HG02571 (cell line): ENCODE results near the gene NSMCE4A.
"Not testable (repeated sequence)": the region's sequence is repeated elsewhere in the genome, so short reads cannot be mapped to it uniquely, and the experiment has no call there.

Source experiments
- ATAC-seq: cut with Tn5 transposase; IDR thresholded peaks from one replicate; pipeline ENCODE4 v1.9.1; 2021; ENCODE audit warnings: mild to moderate bottlenecking, moderate library complexity; ENCODE audit not compliant: unreplicated experiment

Gene NSMCE4A

DNA sequence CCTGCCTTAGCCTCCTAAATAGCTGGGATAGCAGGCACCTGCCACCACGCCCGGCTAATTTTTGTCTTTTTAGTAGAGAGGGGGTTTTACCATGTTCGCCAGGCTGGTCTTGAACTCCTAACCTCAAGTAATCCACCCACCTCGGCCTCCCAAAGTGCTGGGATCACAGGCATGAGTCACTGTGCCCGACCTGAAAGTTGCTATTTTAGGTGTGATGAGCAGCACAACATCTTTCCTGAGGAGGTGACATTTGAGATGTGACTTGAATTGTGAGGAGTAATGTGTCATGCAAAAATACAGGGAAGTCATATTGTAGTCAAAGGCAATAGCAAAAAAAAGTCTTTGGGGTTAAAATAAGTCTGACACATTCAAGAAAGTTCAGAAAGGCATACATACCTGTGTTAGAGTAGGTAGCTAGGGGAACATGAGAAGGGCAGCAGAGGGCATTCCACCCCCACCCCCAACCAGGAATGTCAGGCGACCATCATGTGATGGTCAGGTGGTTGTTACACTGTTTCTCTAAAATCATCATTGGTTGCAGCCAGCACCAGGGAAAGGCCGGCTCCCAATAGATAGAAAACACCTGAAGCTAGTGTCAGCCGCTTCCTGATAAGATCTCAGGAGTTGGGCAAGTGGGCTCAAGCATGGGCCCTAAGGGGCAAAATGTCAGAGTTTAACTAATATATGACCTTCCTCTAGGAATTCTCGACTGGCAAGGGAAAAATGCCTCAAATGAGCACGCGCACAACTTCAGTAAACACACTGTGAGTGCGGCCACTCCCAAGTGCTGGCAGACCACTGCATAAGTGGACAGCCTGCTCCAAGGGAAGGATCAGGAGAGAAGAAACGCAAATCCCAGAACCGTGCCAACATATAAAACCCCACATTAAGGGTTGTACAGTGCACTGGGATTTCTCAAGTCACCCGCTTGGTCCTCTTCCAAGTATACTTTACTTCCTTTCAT is 13.6 kb upstream of the NSMCE4A start, which contains the start of gene TACC2:
TSS of gene TACC2 (plus strand) at position 803 of the 964 bp plus-strand sequence. CDS start 32,819 bp downstream, outside the sequence.
- no peak for ATAC-seq

DNA sequence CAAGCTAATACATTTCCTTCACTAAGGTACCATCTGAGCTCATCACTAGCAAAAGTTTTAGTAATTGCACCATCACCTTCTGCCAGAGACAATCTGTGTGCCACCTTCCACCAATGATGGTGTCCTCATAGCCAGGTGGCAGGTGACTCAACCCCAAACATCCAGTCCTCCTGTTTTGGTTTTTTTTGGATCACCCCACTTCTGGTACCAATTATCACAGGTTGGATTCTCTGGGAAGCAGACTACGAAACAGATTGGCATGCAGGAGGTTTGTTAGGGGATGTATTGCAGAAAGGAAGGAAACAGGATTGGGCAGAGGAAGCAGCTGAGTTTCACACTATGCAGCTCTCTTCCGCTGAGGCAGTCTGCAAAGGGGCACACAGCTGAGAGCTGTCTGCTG is 9.4 kb upstream of the NSMCE4A start:
- no peak for ATAC-seq

DNA sequence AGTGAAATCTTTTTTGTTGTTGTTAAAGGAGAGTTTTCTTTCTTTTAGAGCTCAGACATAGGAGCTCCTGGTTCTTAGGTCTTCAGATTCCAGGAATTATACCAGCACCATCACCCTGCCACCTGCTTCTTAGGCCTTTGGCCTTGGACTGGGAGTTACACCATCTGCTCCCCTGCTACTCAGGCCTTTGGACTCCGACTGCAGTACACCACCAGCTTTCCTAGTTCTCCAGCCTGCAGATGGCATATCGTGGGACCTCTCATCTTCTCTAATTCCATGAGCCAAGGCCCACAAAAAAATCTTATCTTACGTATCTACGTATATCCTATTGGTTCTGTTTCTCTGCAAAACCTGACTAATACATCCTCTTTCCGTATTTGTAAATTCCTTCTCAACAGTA is 8.8 kb upstream of the NSMCE4A start:
- no peak for ATAC-seq

DNA sequence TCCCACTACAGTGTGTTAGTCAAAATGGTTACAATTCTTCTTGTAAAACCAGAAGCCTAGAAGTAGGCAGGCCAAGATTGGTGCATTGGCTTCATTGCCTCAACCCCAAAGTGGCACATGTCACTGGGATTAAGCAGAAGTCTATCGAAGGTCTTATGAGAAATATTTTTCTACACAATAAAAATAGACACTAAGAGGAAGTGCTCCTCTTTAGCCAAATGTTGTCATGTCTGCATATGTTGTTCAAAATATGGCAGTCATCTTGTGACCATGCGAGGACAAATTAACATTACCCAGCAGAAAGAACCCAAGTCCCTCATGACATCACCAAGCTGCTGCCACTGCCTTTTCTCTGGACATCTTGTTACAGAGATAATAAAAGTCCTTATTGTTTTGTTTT is 6.3 kb upstream of the NSMCE4A start:
- no peak for ATAC-seq

DNA sequence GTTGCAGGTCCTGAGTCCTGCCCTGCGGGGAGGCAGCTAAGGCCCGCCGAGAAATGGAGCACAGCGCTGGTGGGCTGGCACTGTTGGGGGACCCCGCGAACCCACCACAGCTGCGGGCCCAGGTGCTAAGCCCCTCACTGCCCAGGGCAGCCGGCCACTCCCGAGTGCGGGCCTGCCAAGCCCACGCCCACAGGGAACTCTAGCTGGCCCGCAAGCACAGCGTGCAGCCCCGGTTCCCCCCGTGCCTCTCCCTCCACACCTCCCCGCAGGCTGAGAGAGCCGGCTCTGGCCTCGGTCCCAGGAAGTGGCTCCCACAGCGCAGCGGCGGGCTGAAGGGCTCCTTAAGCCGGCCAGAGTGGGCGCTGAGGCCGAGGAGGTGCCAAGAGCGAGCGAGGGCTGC is 3.5 kb upstream of the NSMCE4A start:
- no peak for ATAC-seq

DNA sequence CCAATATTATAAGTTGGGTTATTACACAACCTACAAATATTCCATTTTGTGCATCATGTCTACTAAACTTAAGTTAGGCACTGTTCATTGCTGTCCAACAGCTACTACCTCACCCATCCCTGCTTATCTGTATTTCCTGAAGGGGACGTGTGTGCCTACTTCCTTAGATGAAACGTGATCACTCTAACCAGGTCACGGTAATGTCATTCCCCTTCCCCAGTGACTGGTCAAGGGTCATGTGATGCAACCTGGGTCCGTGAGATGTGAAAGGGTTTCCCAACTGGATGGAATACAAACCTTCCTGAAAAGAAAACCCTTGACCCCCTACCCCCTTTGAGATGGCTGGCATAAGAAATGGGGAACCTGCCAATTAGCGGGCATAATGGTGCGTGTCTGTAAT is 1.6 kb upstream of the NSMCE4A start:
- no peak for ATAC-seq

DNA sequence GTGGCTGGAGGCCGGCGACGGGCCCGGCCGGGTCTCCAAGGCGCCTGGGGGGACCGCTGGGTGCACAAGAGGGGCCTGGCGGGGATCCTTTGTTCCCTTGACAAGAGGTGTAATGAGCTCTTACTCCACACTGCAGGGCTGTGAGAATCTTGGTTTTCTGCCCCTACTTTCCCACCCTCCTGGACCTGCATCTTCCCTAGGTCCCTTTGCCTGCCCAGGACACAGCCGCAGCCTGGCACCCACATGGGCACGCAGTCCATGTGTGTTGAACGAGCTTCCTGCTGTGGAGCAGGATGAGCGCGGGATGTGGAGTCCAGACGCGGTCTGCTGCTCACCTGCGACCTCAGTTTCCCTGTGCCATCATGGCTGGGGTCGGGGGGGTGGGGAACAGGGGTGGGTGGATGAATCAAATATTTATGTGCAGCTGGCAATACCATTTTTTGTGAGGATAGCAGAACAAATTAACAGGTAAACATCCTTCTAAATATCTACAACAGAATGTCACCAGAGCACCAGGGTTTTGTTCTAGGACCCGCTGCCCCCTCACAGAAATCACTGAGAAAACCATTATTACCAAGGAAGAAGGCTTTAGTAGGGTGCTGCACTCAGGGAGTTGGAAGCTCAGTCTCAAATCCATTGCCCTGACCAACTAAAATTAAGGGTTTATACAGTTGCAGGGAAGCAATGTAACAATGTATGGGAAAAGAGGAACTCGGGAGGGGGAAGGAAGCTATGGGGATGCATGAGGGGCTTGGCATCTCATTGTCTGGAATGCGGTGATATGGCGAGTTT is 474 bp upstream of the NSMCE4A start:
- ATAC-seq = no peak

DNA sequence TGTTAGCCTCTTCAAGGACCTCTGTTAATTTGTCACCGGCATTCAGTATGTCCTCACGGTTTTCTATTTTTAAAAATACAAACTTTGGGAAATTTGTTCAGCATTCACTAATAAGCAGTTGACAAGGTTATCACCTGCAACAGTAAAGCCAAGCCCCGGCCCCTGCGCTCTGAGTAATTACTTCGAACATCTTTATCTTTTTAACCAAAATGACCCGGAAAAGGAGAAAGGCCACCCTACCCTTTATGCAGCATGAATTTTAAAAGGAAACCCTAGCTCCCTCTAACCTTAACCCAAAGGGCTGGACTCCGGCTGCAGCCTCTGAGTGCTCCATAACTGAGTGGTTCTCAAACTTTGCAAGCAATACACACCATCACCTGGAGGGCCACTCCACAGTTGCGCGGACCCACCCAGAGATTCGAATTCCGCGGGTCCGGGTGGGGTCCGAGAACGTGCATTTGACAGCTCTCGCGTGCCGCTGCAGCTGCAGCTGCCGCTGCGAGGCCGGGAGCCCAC is 940 bp downstream of the NSMCE4A start:
- no peak for ATAC-seq

DNA sequence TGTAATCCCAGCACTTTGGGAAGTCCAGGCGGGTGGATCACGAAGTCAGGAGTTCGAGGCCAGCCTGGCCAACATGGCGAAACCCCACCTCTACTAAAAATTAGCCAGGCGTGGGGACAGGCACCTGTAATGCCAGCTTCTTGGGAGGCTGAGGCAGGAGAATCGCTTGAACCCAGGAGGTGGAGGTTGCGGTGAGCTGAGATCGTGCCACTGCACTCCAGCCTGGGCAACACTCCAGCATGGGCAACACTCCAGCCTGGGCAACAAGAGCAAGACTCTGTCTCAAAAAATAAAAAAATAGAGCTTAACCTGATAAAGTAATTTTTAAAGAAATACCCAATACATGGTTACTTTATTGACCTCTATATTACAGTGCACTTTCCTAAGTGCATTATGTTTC is 5.9 kb downstream of the NSMCE4A start:
- ATAC-seq = not testable (repeated sequence)

DNA sequence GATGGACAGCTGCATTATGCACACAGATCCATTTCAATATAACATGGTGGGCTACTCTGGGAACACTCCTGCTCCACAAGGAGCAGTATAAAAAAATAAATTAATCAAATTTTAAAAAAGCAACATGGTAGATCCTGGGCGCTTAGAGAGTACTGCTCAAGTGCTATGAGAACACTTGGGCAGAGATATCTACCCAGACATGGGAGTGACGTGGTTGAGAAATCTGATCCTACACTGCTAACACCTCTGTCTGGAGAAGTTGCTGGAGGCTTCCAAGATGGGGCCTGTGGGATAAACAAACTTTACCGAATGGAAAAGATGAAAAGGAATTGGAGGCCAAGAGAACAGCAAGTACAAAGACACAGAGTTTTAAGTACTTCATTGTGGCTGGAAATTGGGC is 9.0 kb downstream of the NSMCE4A start:
- ATAC-seq = no peak

DNA sequence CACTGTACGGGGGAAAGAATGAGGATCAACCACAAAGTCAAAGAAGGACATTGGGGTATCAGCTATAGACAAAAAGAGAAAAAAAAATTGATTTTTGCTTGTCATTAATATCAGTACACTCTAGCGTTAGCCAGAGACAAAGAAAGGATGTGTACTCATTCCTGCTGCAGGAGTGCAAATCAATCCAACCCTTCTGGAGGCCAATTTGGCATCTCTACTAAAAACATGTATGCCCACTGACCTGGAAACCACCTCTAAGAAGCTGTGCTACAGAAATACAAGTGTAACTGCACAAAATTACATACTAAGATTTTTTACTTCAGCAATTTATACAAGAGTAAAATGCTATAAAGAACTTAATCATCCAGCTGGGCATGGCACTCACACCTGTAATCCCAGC is 13.6 kb downstream of the NSMCE4A start:
- ATAC-seq = no peak

DNA sequence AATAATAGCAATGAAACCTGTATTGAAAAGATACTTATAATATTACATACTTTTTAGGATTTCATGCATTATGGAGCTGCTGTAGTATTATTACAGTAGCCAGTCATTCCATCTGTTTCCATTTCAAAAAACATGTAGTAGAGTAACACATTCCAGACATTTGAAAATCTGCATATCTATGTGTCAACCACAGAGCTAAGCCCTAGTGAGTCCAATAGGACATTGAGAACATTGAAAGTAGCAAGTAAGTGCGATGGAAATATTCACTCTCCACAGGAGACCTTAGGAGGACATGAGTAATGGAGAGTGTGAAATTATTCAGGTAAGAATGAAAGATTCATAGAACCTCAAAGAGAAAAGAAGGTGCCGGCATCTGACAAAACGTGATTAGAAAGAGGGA is 15.3 kb downstream of the NSMCE4A start:
- ATAC-seq = no peak

DNA sequence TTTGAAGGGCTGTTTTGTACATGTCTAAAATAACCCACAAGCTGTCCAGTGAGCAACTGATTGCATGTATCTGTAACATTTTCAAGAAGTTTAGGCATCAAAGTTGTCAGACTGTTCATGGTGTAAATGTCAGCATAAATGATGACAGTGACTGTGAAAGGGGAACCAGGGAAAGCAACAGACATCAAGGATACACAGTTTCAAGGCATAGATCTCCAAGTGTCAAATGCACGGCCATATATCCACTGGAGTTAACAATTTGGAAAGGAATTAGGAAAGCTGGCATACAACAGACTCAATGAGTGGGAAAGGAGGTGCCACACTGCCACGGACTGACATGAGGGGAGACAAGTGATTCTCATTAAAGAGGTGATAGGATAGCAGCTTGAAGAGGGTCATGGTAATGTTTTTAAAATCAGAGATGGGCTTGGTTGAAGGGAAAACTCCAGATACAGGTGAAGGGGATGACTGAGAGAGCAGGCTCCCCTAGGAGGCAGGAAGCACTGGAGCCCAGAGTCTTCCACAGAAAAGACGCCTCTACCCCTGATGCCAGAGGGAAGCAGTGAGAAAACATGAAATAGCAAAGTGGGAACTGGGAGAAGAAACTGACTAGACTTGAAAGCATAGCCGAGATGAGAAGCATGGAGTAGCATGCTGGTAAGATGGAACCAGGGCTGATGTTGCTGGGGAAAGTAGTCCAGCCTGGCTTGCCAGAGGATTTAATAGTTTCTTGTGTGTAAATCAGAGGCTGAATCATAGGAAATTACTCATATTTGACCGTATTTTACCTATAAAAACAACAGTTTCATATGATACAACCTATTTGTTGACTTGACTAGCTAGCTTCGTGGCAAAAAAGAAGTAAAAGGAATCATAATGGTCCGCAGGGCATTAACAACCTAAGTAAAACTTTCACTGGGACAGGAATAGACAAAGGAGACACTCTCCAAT is 18.6 kb downstream of the NSMCE4A start:
- no peak for ATAC-seq

DNA sequence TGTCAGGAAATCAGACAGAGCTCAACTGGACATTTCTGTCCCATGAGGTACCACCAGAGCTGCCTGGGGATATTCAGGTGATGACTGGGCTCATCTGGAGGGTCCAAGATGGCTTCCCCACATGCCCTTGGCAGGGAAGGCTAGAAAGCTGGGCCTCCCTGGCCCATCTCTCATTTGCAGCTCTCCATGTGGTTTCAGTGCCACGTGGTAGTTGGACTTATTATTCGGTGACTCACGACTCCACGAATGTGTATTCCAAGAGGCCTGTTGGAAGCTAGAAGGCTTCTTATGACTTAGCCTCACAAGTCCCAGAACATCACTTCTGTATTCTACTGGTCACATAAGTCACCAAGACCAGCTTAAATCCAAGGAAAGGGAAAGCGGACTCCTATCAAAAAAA is 22.8 kb downstream of the NSMCE4A start:
- ATAC-seq = no peak

DNA sequence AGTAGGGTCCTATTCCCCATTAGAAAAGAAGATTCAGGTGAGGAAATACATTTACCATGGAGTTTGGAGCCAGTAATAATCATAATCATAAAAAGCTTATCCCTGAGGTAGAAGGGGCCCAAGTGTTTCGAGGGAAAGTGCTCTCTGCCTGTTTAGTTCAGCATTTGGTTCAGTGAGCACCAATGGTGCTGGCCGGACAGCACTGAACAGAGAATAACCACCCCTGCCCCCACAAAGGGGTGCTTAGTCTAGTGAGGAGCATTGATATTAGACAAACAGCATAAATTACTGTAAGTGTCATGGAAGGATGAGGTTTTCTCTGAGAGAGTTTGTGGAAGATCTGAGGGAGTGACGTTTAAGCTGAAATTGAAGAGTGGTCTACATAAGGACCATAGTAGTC is 25.6 kb downstream of the NSMCE4A start:
- ATAC-seq = no peak

DNA sequence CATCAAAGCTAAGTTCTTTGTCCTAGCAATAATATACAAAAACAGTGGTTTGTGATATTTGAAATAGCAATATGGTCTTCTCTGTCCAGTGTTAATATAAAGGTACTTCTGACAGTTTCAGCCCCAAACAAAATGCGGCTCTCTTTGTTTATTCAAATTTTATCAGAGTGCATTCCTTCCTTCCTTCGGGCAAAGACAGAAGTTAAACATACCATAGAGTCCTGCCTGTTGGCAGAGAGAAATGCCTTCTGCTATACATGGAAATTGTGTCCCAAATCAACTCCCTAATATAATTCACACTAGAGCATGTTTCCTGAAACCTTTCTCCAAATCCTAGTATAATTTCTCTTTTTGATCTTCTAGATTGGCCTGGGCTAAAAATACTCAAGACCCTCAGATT is 26.0 kb downstream of the NSMCE4A start:
- ATAC-seq = no peak

DNA sequence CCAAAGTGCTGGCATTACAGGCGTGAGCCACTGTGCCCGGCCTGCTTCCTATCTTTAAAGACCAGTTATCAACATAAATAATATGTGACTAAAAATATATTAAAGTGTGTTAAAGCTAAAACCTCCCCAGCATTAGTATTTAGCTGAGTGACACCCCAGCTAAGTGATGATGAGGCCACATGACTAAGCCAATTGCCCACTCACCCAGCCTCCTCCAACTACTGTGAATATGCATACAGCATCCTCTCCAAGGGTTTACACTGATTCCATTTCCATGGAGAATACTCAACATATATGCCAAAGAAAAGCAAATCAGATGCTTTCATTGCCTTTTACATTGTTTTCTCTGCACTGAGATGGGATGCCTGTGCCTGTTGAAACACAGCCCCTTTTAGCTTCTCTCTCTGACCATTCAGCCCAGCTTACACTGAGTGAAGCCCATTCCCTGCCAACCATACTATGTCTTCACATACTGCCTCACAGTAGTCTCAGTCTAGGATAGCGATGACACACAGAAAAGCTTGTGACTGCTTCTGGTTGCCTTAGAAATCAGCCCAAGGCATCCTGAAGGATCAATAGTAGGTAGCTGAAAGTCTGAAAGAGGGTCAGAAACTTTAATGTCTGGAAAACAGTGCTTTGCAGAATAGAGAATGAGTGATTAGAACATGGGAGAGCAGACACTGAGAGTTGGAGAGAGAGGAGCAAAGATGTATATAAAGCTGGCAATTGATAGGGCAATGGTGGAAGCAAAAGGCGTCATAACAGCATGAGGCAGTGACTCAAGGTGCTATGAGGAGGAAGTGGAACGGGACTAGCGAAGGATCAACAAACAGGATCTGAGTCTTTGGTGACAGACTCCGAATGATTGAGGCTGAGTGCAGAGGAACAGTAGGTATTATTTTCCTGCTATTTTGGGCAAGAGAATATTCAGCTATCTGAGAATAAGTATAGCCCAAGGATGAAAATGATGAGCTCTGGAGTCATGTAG is 27.4 kb downstream of the NSMCE4A start:
- ATAC-seq = no peak

DNA sequence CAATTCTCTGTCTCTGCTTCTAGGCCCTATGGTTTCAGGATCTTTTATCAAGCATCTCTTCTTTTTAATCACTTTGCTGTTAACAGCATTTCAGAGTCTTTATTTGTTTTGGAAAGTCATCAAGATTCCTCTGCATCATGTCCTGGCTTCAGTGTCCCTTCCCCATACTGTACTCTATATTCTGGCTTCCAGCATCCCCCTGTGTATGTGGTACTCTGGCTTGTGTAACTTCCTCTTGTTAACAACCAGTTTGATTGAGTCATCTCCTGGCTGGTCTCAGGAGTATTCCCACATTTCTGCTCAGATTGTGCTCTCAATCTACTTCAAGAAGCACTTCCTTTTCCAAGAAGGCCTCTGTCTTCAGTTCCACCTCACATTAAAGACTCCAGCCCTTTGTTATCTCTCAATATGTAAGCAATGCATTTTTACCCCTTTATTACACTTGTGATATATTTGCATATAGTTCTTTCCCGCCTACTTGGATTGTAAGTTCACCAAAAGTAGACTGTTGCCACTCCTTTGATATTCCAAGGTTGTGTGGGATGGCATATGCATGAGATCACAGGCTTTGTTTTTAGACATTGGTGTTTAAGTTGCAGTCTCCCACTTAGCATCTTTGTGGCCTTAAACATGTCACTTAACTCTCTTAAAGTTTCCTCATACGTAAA is 32.1 kb downstream of the NSMCE4A start:
- no peak for ATAC-seq

DNA sequence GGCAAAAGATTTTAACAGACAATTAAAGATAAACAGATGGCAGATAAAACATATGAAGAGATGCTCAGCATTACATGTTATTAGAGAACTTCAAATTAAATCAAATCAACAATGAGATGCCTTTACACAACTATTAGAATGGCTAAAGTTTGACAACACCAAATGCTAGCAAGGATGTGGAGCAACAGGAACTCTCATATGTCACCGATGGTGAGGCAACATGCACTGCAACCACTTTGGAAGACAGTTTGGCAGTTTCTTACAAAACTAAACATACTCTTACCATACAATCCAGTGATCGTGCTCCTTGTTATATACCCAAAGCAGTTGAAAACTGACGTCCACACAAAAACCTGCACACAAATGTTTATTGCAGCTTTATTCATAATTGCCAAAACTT is 33.5 kb downstream of the NSMCE4A start:
- no peak for ATAC-seq
